Measurements from ENCODE around the gene CBX7.

CBX7 gene

GRCh38 chr22:39146256-39147101, 6.0 kb downstream of the CBX7 start:
- no peak for DNase-seq

- no peak for DNase-seq
Observed at GRCh38 chr22:39144101-39144767, 8.2 kb downstream of the CBX7 start.

- DNase-seq: no peak
Observed at GRCh38 chr22:39142088-39142680, 10.3 kb downstream of the CBX7 start.

GRCh38 chr22:39139933-39140332, 12.5 kb downstream of the CBX7 start:
- DNase-seq: no peak

GRCh38 chr22:39138357-39138997, 14.0 kb downstream of the CBX7 start:
- DNase-seq: no peak

DNA sequence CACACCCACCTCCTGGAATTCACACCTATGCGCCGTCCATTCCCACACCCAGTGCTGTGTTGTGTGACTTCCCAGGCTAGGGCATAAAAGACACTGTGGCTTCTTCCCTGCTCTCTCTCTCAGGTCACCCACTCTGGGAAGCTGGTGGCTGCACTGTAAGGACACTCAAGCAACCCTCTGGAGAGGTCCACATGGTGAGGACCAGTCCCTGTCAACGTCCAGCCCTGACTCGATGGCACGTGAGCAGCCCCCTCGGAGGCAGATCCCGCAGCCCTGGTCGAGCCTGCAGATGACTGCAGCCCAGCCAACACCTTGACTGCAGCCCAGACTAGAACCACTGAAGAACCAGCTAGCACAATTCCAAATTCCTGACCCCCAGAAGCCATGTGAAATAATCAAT, 16.2 kb downstream of the CBX7 start:
- no peak for DNase-seq

GRCh38 chr22:39135092-39135896, 17.2 kb downstream of the CBX7 start:
- DNase-seq: no peak

DNA sequence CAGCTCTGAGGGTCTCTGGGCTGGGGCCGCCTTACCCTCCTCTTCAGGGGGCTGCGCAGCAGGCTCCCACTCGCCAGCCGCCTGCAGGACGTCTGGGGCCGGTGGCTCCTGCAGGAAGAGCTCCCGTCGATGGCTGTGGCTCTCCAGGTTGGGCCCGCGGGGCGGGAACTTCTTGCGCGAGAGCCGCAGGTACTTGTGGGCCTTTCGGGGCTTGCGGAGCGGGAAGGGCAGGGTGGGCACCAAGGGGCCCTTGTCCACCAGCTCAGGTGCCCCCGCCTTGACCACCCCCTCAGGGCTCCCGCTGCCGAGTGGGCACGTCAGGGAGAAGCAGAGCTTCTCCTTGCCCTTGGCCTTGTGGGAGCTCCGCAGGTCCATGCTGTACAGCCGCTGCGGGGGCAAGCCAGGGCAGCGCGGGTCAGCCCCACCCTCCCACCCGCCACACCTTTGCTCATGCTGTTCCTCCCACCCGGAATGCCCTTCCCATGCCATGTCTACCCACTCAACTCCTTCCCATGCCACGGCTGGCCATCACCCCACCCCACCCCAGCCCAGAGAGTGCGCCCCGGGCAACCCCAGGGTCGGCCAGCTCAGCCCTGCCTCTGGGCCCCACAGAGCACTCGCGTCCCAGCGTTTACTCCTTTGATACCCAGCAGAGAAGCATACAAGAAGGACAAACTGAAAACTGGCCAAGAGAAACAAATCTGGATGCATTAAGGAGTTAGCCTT, 18.0 kb downstream of the CBX7 start:
- no peak for DNase-seq

DNA sequence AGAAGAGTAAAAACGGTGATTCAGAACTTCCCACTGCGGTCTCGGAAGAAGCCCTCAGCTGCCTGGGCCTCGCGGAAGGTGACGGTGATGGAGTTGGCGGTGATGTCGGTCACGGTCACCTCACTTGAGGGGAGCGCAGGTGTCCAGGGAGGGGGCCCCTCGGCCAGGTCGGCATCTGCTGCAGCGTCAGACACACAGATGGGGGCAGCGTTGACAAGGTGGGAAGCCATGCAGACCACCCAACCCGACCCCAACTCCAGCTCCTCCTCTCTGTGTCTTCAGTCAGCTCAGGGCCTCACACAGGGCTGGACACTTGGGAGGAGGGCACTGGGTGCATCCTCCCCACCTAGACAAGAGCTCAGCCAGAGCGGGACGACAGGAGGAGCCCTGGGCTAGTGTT, 18.6 kb downstream of the CBX7 start:
- no peak for DNase-seq

- DNase-seq: no peak
Observed at GRCh38 chr22:39132871-39133524, 19.5 kb downstream of the CBX7 start.

DNA sequence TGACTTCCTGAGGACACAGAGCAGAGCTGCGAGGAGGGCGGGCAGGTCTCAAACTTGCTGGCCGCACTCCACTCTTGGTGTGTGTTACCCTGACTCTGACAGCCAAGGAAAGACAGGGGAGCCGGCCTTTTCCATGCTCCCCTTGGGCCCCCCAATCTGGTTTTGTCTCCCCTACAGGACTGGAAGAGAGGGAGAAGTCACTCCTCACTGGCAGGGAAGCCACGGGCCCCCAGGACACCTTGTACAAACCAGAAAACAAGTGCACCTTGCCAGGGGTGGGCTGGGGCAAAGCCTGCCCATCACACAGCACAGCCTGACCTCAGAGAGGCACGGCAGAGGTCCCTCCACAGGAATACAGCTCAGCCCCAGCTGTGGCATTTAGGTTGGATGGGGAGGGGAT, 20.2 kb downstream of the CBX7 start:
- no peak for DNase-seq

DNA sequence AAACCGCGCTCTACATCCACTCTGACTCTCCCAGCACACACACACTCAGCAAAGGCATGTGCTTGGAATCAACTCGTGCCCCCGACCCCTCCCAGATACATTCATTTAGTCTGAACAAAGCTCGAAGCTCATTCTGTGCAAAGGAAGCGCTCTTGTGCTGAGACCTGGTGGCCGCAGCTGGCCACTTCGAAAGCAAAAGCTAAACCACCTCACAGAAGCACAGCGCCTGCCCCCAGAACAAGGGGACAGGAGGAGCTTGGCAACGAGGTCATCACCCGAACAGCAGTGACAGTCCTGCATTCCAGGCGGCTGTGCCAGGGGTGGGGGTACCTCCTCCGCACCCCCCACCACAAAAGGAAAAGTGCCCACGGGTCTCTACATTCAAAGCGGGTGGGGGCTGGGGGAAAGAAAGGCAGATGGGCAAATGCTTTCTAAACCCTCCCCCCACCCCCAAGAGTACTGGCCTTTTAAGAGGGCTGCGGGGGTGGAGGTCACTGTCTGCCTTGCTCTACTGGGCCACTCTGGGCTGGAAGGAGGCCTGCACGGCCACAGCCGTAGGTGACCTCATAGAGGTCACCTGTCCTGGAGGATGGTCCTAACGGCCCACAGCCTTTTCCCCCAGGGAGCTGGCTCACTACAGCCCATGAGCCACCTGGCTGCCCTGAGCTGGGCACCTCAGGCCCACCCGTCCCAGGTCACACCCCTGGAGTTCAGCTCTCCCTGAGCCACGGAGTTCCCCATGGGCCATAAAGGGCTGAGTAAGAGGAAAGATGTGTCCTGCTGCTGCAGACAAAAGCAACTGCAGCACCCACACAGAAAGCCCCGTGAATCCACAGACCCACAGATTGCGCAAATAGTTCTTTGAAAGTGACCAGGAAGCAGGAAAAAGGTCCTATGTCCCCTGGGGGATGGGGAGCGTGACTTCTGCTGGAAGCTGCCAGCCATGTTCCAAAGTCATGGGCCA, 21.3 kb downstream of the CBX7 start:
- DNase-seq: no peak

GRCh38 chr22:39130152-39130704, 22.3 kb downstream of the CBX7 start:
- DNase-seq: no peak

GRCh38 chr22:39129746-39130145, 22.7 kb downstream of the CBX7 start:
- no peak for DNase-seq

DNA sequence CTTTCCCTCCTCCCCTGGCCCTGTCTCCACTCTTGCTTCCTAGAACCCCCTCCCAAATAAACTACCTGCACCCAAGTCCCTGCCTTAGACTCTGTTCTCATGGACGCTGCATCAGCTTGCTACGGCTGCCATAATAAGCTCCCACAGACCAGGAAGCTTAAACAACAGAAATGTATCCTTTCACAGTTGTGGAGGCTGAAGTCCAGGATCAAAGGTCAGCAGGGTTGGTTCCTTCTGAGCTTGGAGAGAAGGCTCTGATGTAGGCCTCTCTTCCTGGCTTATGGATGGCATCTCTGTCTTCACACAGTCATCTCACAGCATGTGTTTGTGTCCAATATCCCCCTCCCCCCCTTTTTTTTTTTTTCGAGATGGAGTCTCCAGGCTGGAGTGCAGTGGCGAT, 23.4 kb downstream of the CBX7 start:
- no peak for DNase-seq

- no peak for DNase-seq
Observed at GRCh38 chr22:39128508-39128907, 24.0 kb downstream of the CBX7 start.

DNA sequence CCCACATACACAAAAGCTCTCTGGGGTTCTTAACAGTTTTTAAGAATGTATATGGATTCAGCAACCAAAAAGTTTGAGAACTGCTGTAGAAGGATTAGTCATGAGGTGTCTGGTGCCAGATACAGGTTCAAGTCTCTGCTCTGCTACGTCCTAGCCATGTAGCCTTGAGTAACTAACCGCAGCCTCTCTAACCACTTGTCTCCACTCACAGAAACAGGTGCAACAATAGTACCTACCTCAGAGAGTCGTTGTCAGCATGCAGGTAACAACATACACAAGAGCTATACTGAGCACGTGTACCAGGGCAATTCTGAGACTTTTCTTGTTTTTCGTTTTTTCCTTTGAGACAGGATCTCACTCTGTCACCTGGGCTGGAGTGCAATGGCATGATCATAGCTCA, 26.9 kb downstream of the CBX7 start:
- DNase-seq: no peak

- DNase-seq: no peak
Observed at GRCh38 chr22:39123751-39124581, 28.5 kb downstream of the CBX7 start.
